ENCODE results near the gene KLK14. TPM values are rescaled to one million over a fixed set of nuclear protein-coding genes. Genes with fewer than 3 reads are reported as not detected.

The KLK14 gene
- total and polyA plus RNA-seq, 2 of the 8 experiments (the other 6 are each of a cell fraction or from before 2014, with no cell fraction given) = 0.09 to 1.2 TPM

GRCh38 chr19:51097166-51097738, 14.6 kb upstream of the KLK14 start:
- Histone ChIP-seq H2BK12ac (ENCODE audit: low read depth, low read length) (no peak overlapping the region), H2BK15ac (ENCODE audit: low read length) (no peak overlapping the region), H3K23me2 (ENCODE audit: low read depth, low read length) (no peaks in the 10 kb centered on the region), H3K23ac (ENCODE audit: insufficient read length) (no peak overlapping the region), H2BK5ac (ENCODE audit: low read depth, low read length) (no peak overlapping the region), H3K9me3 (ENCODE audit: insufficient read depth in 2 of 2, low read depth in 1 of 2, low read length in 1 of 2) (no peaks in the 10 kb centered on the region), H2AFZ (ENCODE audit: low read length) (no peak overlapping the region), H4K20me1 (replicated peaks in 1 of 2; ENCODE audit: control insufficient read depth in 1 of 2, insufficient read depth in 2 of 2, low read length in 2 of 2) (peaks cover 2 to 3% of the 10 kb centered on the region in 2 experiments), H3K27me3 (replicated peaks in 1 of 4; ENCODE audit: control insufficient read depth in 3 of 4, extremely low read depth in 1 of 4, insufficient read depth in 3 of 4, low read length in 3 of 4) (no peaks in the 10 kb centered on the region; a peak in 1 of 7 replicates), H3K18ac (ENCODE audit: extremely low read depth, low read length) (no peak overlapping the region), H3K56ac (replicated peaks; ENCODE audit: insufficient read length, low read depth, low read length) (no peak overlapping the region), H2BK20ac (ENCODE audit: low read length) (no peak overlapping the region), H3K9ac (replicated peaks in 1 of 4; ENCODE audit: extremely low read depth in 1 of 4, low read depth in 3 of 4, low read length in 3 of 4) (no peak overlapping the region), H3K4me2 (ENCODE audit: insufficient read depth in 1 of 2, low read depth in 2 of 2, low read length in 2 of 2) (no peak overlapping the region), H3K27ac (ENCODE audit: low read depth, low read length) (no peak overlapping the region), H3K4me1 (replicated peaks in 1 of 4; ENCODE audit: control insufficient read depth in 3 of 4, insufficient read depth in 4 of 4, low read length in 3 of 4) (peaks cover 0 to 6% (median 2%) of the 10 kb centered on the region in 4 experiments; a peak in 4 of 7 replicates), H3K79me2 (ENCODE audit: control insufficient read depth in 1 of 2, insufficient read depth in 2 of 2, low read length in 2 of 2) (no peaks in the 10 kb centered on the region), H4K91ac (replicated peaks; ENCODE audit: insufficient read length, low read length) (no peak overlapping the region), H3K36me3 (ENCODE audit: control insufficient read depth in 2 of 4, insufficient read depth in 4 of 4, low read length in 3 of 4) (no peaks in the 10 kb centered on the region; a peak in 3 of 8 replicates), H2AK5ac (ENCODE audit: low read depth, low read length) (no peak overlapping the region), H4K5ac (ENCODE audit: insufficient read length, low read depth, low read length) (no peak overlapping the region), H3K14ac (ENCODE audit: insufficient read length) (no peak overlapping the region), H3K79me1 (ENCODE audit: low read depth, low read length) (peaks cover 3% of the 10 kb centered on the region; the same call in 1 of the 2 replicates), H3K4ac (replicated peaks; ENCODE audit: insufficient read length, low read depth, low read length) (no peak overlapping the region), H4K8ac (ENCODE audit: extremely low read depth, insufficient read depth, low read length) (no peak overlapping the region), H3K4me3 (ENCODE audit: extremely low read depth in 1 of 4, insufficient read depth in 2 of 4, low read depth in 3 of 4, low read length in 4 of 4) (no peak overlapping the region), H2BK120ac (replicated peaks; ENCODE audit: low read depth, low read length) (no peak overlapping the region)
- ChIA-PET CTCF (ENCODE audit: partially characterized antibody) (interaction anchor here (0.7 to 8.3 kb wide), 41 partner anchors 8 to 728 kb away, joined by 3 to 269 read pairs (median 5); partner anchors contain the start of genes KLK10, KLK11, KLK13 and KLK8), POLR2A (ENCODE audit: partially characterized antibody) (interaction anchor here (0.9 to 1.6 kb wide), 8 partner anchors 11 to 304 kb away, joined by 3 to 5 read pairs (median 4); partner anchors contain the start of genes CTU1, KLK10 and KLK11)
- WGBS, 2 experiments (ENCODE audit: extremely low coverage in 1 of 2, insufficient coverage in 1 of 2, insufficient read length in 1 of 2, insufficient replicate concordance in 2 of 2, low coverage in 1 of 2, low lambda C conversion rate in 2 of 2, missing lambda C conversion rate in 1 of 2) = 18% methylated on average over 6 of the region's 8 CpGs; no CpG with 5 or more reads in 1 of the 2 experiments
- DNase-seq (ENCODE audit: low read depth in 1 of 2, low spot score in 2 of 2) = peak in 1 of 2 experiments; percentile 89
- peak; percentile 55 to 66 for TF ChIP-seq RAD21 (IDR thresholded peaks at IDR 0.05 in 1 of 2, conservative IDR thresholded peaks at IDR 0.05 in 1 of 2; ENCODE audit: low read depth in 2 of 2, low read length in 2 of 2)
- TF ChIP-seq TBP (IDR thresholded peaks at IDR 0.05; ENCODE audit: low read depth, low read length) = no peak
- no peak for TF ChIP-seq YY1 (IDR thresholded peaks at IDR 0.05; ENCODE audit: low read depth, low read length)
- peak; percentile 69 to 74 (median 70) for TF ChIP-seq CTCF (IDR thresholded peaks at IDR 0.05; ENCODE audit: control extremely low read depth in 1 of 3, insufficient read depth in 1 of 3, low read depth in 1 of 3, low read length in 3 of 3)
- no peak for TF ChIP-seq SRF (IDR thresholded peaks at IDR 0.05; ENCODE audit: low read depth, low read length)
- FAIRE-seq = no peak
